Nephron progenitor cell (in vitro differentiated cells): ENCODE results near the gene CTSO.

Experiments
- DNase-seq: peaks from one replicate; pipeline ENCODE4 v3.0.0; 2021
- H3K27ac Mint-ChIP-seq: 2 replicates; pipeline ENCODE4 v1.8.0; 2021; ENCODE audit warnings: mild to moderate bottlenecking, moderate library complexity, mixed read lengths
- H3K27me3 Mint-ChIP-seq: 2 replicates; pipeline ENCODE4 v1.8.0; 2021; ENCODE audit warnings: mild to moderate bottlenecking, low read depth, mixed read lengths; ENCODE audit not compliant: poor library complexity
- H3K36me3 Mint-ChIP-seq: 2 replicates; pipeline ENCODE4 v1.8.0; 2021; ENCODE audit warnings: low read depth, mixed read lengths
- H3K4me1 Mint-ChIP-seq: 2 replicates; pipeline ENCODE4 v1.8.0; 2021; ENCODE audit warnings: mixed read lengths
- H3K4me3 Mint-ChIP-seq: 2 replicates; pipeline ENCODE4 v1.8.0; 2021; ENCODE audit warnings: mild to moderate bottlenecking, moderate library complexity, mixed read lengths
- H3K9me3 Mint-ChIP-seq: 2 replicates; pipeline ENCODE4 v1.8.0; 2021; ENCODE audit warnings: mild to moderate bottlenecking, moderate library complexity, mixed read lengths
- TF ChIP-seq, protein P1 (sequence below): fragments of 200-600 bp; sonication (generic); IDR thresholded peaks from 2 replicates; pipeline ENCODE4 v1.5.0; 2021; ENCODE audit warnings: antibody characterized with exemption

CTSO gene, protein sequence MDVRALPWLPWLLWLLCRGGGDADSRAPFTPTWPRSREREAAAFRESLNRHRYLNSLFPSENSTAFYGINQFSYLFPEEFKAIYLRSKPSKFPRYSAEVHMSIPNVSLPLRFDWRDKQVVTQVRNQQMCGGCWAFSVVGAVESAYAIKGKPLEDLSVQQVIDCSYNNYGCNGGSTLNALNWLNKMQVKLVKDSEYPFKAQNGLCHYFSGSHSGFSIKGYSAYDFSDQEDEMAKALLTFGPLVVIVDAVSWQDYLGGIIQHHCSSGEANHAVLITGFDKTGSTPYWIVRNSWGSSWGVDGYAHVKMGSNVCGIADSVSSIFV

DNA sequence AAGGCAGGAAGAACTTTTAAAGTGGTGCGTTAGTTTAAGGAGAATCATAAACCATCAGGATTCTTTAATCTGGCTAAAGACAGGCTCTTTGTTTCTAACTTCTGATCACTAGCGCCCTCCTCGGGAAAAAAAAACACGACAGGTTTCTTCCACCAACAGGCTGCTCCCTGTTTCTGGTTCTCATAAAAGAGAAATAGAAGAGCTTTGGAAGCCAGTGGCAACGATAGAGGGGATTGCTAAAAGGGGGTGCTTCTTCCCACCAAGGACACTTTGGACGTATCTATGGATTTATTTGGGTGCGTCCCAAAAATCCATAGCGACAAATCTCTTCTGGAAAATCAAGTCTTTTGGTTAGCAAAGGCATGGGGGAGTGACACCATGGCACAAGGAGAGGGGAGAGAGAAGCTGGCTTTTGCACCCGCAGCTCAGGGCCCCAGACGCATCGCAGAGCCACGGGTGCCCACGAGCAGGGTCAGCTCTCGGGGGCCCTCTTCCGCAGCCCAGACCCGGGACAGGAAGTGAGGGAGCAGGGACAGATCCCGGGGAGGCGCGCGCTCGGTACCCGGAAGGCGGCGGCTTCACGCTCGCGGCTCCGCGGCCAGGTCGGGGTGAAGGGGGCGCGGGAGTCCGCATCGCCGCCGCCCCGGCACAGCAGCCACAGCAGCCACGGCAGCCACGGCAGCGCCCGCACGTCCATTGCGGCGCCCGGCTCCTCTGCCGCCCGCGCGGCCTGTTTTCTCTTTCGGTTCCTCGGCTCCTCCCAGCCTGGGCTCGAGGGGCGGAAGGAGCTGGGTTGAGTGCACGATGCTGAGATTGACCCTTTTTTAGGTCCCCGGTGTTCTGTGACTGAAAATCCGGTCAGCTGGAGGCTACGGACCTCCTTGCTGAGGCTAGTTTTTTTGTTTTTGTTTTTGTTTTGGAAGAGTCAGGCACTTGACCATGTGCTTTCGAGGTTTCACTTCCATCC lies at the start of gene CTSO:
CTSO (minus strand) TSS at position 716 of the 967 bp plus-strand sequence; CDS start at position 697, 19 bp downstream.
- Mint-ChIP-seq H3K27me3 (no peaks in the 10 kb centered on the region), H3K9me3 (no peaks in the 10 kb centered on the region), H3K4me1 (peaks cover 9% of the 10 kb centered on the region), H3K4me3 (peak within 1 kb of the TSS; percentile 86), H3K36me3 (no peaks in the 10 kb centered on the region), H3K27ac (peak within 1 kb of the TSS; percentile 95)
- peak; percentile 56 for DNase-seq
- TF ChIP-seq, protein P1, sequence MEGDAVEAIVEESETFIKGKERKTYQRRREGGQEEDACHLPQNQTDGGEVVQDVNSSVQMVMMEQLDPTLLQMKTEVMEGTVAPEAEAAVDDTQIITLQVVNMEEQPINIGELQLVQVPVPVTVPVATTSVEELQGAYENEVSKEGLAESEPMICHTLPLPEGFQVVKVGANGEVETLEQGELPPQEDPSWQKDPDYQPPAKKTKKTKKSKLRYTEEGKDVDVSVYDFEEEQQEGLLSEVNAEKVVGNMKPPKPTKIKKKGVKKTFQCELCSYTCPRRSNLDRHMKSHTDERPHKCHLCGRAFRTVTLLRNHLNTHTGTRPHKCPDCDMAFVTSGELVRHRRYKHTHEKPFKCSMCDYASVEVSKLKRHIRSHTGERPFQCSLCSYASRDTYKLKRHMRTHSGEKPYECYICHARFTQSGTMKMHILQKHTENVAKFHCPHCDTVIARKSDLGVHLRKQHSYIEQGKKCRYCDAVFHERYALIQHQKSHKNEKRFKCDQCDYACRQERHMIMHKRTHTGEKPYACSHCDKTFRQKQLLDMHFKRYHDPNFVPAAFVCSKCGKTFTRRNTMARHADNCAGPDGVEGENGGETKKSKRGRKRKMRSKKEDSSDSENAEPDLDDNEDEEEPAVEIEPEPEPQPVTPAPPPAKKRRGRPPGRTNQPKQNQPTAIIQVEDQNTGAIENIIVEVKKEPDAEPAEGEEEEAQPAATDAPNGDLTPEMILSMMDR = peak; percentile 34

DNA sequence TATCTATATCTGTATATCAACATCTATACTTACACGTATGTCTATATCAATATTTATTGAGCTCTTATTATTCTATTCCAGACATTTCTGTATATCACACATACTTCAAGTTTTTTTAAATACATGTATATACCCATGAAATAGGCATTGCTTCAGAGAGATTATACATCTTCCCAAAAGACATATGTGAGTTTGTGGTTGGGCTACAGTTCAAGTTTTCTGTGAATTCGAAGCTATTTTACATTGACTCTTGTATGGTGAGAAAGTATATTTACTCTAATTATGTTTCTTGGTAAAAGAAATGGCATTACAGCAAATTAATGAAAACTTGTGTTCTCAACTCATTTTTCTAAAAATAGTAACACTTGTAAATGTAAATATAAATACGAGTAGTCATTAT lies 46.8 kb upstream of the CTSO start:
- Mint-ChIP-seq H3K9me3 (peaks cover 7% of the 10 kb centered on the region), H3K27ac (no peak overlapping the region), H3K36me3 (no peaks in the 10 kb centered on the region), H3K4me3 (no peak overlapping the region), H3K4me1 (no peaks in the 10 kb centered on the region), H3K27me3 (no peaks in the 10 kb centered on the region)
- no peak for DNase-seq
- TF ChIP-seq, protein P1 = no peak

DNA sequence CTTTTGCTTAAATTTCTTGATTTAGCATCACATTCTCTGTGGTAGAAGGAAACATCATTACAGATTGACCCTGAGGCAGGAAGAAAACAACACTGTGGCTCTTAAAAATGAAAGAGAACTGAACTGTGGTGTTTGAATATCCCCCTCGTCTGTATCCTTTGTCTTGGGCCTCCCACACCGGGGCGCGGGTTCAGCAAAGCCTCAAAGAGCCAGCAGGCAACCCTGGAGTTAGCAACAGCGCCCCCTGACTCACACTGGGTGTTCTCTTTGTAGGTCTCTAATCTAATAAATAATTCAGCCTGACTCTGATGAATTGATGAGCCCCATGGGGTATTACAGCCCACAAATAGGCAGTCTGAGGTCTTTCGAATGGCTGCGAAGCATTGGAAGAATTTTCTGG lies 46.1 kb upstream of the CTSO start:
- H3K9me3 Mint-ChIP-seq = peaks cover 7% of the 10 kb centered on the region
- no peak overlapping the region for H3K4me3 Mint-ChIP-seq
- no peak overlapping the region for H3K27ac Mint-ChIP-seq
- H3K36me3 Mint-ChIP-seq = no peaks in the 10 kb centered on the region
- H3K27me3 Mint-ChIP-seq = no peaks in the 10 kb centered on the region
- H3K4me1 Mint-ChIP-seq = no peaks in the 10 kb centered on the region
- TF ChIP-seq, protein P1 = peak; percentile 40
- DNase-seq = peak; percentile 49

DNA sequence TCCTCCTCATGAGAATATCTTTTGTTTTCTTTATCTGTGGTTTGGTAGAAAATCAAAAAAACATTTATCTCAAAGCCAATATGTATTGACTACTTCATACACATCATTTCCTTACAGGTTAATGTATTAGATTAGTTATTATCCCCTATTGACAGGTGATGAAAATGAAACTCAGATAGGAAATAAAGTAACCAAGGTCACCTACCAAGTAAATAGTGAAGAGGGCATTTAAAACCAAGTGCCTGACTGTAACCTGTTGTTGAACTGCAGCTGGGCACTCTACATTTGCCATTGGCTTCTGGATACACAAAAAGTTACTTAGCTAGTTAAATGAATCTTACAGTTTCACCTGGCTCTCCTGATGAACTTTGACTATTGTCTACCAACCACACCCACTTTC lies 41.4 kb upstream of the CTSO start:
- H3K4me1 Mint-ChIP-seq = no peaks in the 10 kb centered on the region
- H3K27me3 Mint-ChIP-seq = no peaks in the 10 kb centered on the region
- H3K4me3 Mint-ChIP-seq = no peak overlapping the region
- TF ChIP-seq, protein P1 = no peak
- no peaks in the 10 kb centered on the region for H3K36me3 Mint-ChIP-seq
- no peaks in the 10 kb centered on the region for H3K9me3 Mint-ChIP-seq
- no peak overlapping the region for H3K27ac Mint-ChIP-seq
- DNase-seq = no peak

DNA sequence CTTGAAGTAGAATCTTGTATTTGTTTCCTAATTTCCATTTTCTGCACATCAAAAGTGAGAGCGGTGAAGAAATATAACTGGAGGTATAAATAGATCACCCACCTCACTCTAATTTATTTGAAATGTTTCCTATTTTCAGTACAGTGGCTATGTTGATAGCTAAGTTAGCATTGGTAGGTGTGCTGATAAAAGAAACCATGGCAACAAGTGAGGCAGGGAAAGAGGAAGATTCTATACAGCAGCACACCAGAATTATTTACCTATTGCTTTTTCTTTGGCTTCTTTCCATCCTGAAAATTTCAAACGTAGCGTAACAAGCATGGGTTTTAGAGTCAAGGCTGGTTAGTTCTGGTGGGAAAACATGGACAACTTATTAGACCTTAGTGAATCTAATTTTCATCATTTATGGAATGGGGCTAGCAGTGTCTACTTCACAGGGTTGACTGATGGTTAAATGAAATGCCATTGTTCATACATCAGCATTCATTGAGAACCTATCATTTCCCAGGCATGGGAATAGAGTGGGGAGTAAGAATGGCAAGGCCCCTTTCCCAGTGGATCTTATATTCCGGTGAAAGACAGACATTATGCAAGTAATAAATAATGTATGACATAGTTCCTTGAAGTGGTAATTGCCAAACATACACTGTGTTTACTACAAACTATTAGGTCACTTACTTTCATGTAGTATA lies 30.6 kb upstream of the CTSO start:
- H3K27ac Mint-ChIP-seq = no peak overlapping the region
- no peaks in the 10 kb centered on the region for H3K4me1 Mint-ChIP-seq
- DNase-seq = no peak

More for the DNA sequence above, 30.6 kb upstream of the CTSO start:
- no peaks in the 10 kb centered on the region for H3K36me3 Mint-ChIP-seq
- peaks cover 3% of the 10 kb centered on the region for H3K27me3 Mint-ChIP-seq
- no peak overlapping the region for H3K4me3 Mint-ChIP-seq
- H3K9me3 Mint-ChIP-seq = peaks cover 7% of the 10 kb centered on the region
- TF ChIP-seq, protein P1 = no peak
